ENCODE measurements around the gene C1orf226. TPM values are rescaled to one million over a fixed set of nuclear protein-coding genes. Genes with fewer than 3 reads are reported as not detected.

C1orf226 gene
- total and polyA plus RNA-seq, 4 donors: 2.1 to 7.9 (median 2.4) TPM

DNA sequence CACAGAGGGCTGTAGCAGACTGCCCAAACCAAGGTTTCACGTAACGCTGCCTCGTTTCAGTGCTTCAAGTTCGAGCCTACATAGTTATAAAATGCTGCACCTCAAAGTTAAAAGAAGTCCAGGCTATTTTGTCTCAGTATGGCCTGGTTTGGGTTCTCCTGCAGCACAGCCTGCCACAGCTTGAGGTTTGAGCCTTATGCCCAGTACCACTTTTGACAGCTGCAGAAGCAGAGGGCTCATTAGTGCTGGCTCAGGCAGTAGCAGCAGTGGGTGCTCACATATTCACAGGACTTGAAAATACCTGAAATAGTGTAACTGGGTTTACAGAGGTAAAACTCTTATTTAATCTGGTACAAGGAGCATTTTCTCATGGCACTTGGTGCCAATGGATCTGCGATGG is 20.2 kb upstream of the C1orf226 start:
- Histone ChIP-seq H3K36me3 (ENCODE audit: control insufficient read depth in 4 of 4, insufficient read depth in 4 of 4, low read length in 4 of 4) (peaks cover 0 to 3% (median 1%) of the 10 kb centered on the region in 4 donors), H3K4me3 (no peak overlapping the region), H3K9me3 (ENCODE audit: control insufficient read depth in 4 of 4, insufficient read depth in 3 of 4, low read length in 3 of 4) (no peaks in the 10 kb centered on the region), H3K9ac (ENCODE audit: insufficient read depth in 1 of 2, low read length in 2 of 2) (no peak overlapping the region), H3K27me3 (ENCODE audit: control insufficient read depth in 3 of 3, insufficient read depth in 3 of 3, low read length in 2 of 3) (no peaks in the 10 kb centered on the region), H3K27ac (ENCODE audit: low read depth in 1 of 2, low read length in 1 of 2) (no peak overlapping the region), H3K4me1 (ENCODE audit: control insufficient read depth in 5 of 5, insufficient read depth in 5 of 5, low read length in 5 of 5) (no peaks in the 10 kb centered on the region)
- TF ChIP-seq, protein P1, sequence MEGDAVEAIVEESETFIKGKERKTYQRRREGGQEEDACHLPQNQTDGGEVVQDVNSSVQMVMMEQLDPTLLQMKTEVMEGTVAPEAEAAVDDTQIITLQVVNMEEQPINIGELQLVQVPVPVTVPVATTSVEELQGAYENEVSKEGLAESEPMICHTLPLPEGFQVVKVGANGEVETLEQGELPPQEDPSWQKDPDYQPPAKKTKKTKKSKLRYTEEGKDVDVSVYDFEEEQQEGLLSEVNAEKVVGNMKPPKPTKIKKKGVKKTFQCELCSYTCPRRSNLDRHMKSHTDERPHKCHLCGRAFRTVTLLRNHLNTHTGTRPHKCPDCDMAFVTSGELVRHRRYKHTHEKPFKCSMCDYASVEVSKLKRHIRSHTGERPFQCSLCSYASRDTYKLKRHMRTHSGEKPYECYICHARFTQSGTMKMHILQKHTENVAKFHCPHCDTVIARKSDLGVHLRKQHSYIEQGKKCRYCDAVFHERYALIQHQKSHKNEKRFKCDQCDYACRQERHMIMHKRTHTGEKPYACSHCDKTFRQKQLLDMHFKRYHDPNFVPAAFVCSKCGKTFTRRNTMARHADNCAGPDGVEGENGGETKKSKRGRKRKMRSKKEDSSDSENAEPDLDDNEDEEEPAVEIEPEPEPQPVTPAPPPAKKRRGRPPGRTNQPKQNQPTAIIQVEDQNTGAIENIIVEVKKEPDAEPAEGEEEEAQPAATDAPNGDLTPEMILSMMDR (IDR thresholded peaks at IDR 0.05; ENCODE audit: control extremely low read depth, extremely low read depth): no peak
- DNase-seq: no peak
- WGBS, 2 donors: 92 to 99% methylated on average over 5 of the region's 5 CpGs
- ATAC-seq (ENCODE audit: insufficient read depth, low FRiP score): no peak

DNA sequence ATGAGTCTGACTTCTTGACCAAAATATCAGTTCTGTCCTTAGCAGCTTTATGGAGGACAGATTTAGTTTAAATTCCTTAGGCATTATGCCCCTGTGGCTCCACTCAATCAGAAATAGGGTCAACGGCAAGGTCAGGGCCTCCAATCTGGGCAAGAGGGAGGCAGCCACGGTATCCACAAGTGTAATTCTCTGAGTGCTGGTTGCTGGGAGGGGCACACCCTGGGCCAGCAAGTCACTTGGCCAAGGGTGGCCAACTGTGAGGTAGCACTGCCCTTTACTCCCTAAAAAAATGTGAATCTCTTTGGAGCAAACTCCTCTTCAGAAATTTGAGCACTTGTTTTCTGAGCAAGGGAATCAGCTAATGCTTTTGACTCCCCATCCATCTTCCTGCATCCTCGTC is 17.7 kb upstream of the C1orf226 start:
- ATAC-seq (ENCODE audit: insufficient read depth, low FRiP score) (no peak), DNase-seq (no peak)
- Histone ChIP-seq H3K27ac (ENCODE audit: low read depth in 1 of 2, low read length in 1 of 2) (no peak overlapping the region), H3K4me1 (ENCODE audit: control insufficient read depth in 5 of 5, insufficient read depth in 5 of 5, low read length in 5 of 5) (no peaks in the 10 kb centered on the region), H3K27me3 (ENCODE audit: control insufficient read depth in 3 of 3, insufficient read depth in 3 of 3, low read length in 2 of 3) (no peaks in the 10 kb centered on the region), H3K4me3 (no peak overlapping the region), H3K9ac (ENCODE audit: insufficient read depth in 1 of 2, low read length in 2 of 2) (no peak overlapping the region), H3K9me3 (ENCODE audit: control insufficient read depth in 4 of 4, insufficient read depth in 3 of 4, low read length in 3 of 4) (no peaks in the 10 kb centered on the region), H3K36me3 (ENCODE audit: control insufficient read depth in 4 of 4, insufficient read depth in 4 of 4, low read length in 4 of 4) (peaks cover 0 to 2% (median 0%) of the 10 kb centered on the region in 4 donors)
- 84 to 98% methylated on average over 3 of the region's 3 CpGs for WGBS, 2 donors
- TF ChIP-seq, protein P1 (IDR thresholded peaks at IDR 0.05; ENCODE audit: control extremely low read depth, extremely low read depth): no peak

DNA sequence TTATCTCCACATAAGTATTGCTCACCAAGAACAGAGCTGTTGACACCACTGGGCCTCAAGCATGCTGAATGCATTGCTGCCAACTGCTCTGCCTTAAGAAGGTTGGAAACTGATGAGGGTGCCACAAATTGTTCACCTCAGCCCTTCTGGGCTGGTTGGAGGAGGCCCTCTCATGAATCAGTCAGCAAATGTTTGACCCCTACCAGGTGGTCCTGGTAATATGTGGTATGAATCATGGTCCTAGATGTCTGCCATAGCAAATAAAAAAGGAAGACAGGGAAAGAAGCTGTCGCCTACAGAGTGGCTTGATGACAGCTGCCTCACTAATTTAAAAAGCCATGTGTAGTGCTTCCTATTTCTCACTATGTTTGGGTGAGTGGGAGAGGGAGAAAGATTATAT is 17.0 kb upstream of the C1orf226 start:
- Histone ChIP-seq H3K4me3 (no peak overlapping the region), H3K27ac (ENCODE audit: low read depth in 1 of 2, low read length in 1 of 2) (no peak overlapping the region), H3K9me3 (ENCODE audit: control insufficient read depth in 4 of 4, insufficient read depth in 3 of 4, low read length in 3 of 4) (no peaks in the 10 kb centered on the region), H3K9ac (ENCODE audit: insufficient read depth in 1 of 2, low read length in 2 of 2) (no peak overlapping the region), H3K36me3 (ENCODE audit: control insufficient read depth in 4 of 4, insufficient read depth in 4 of 4, low read length in 4 of 4) (peaks cover 0 to 2% (median 0%) of the 10 kb centered on the region in 4 donors), H3K27me3 (ENCODE audit: control insufficient read depth in 3 of 3, insufficient read depth in 3 of 3, low read length in 2 of 3) (no peaks in the 10 kb centered on the region), H3K4me1 (ENCODE audit: control insufficient read depth in 5 of 5, insufficient read depth in 5 of 5, low read length in 5 of 5) (no peaks in the 10 kb centered on the region)
- TF ChIP-seq, protein P1 (IDR thresholded peaks at IDR 0.05; ENCODE audit: control extremely low read depth, extremely low read depth): no peak
- WGBS, 2 donors: 96 to 100% methylated on average over 1 of the region's 1 CpG
- ATAC-seq (ENCODE audit: insufficient read depth, low FRiP score): no peak
- DNase-seq: no peak

Data from lung (tissue), 12 donors.